HepG2 (cell line): Measurements from ENCODE around the gene SEMA3E. TPM values are rescaled to one million over a fixed set of nuclear protein-coding genes. Genes with fewer than 3 reads are reported as not detected.
A peak's percentile ranks its signal among the peaks of the same experiment; 100 is the strongest.

Experiments
- ATAC-seq: fragments of 200-7000 bp; cut with Tn5 transposase; 3 replicates; pipeline ENCODE4 v1.9.1; 2020; ENCODE audit warnings: mild to moderate bottlenecking, moderate library complexity
- BruUV-seq: library from RNA; stranded (reverse); fragments of 400-500 nt; replicated peaks from 2 replicates; lab custom pipeline; 2021; lab: Mats Ljungman, UMichigan
- CTCF ChIA-PET: fragments of 300-600 bp; formaldehyde crosslinking; extraction: SDS; loops from one replicate; lab custom pipeline; 2021; ENCODE audit warnings: low total read pairs, inconsistent platforms, low intra/inter-chr PET ratio; lab: Yijun Ruan, JAX
- POLR2A ChIA-PET: fragments of 350-600 bp; sonication (Branson Sonifier 250); formaldehyde crosslinking; loops from one replicate; lab custom pipeline; 2020; ENCODE audit warnings: antibody characterized with exemption, inconsistent platforms; lab: Yijun Ruan, JAX
- DNase-seq: peaks from one replicate; pipeline ENCODE4 v3.0.0-alpha.2; 2015; ENCODE audit warnings: low spot score
- FAIRE-seq: peaks from 3 replicates; lab custom pipeline; 2011; peaks lifted over from hg19 to GRCh38; lab: Jason Lieb, UNC
- H2AFZ ChIP-seq: one replicate; pipeline ENCODE4 v1.6.1; 2011; ENCODE audit warnings: low read length, inconsistent platforms
- H3K27ac ChIP-seq: fragments of 300-600 bp; 3 replicates; pipeline ENCODE4 v1.8.0; 2011; ENCODE audit warnings: mixed run types, mild to moderate bottlenecking, mixed read lengths, low read length, inconsistent platforms; ENCODE audit not compliant: insufficient read depth; ENCODE audit errors: extremely low read length
- H3K27me3 ChIP-seq, 2 experiments: fragments of 200-600 bp in 1 of 2; 2 replicates in 1 of 2; 3 replicates in 1 of 2; pipeline versions ENCODE4 v1.6.0 to v1.8.0; 2011; ENCODE audit warnings: low read length in 2 of 2, mild to moderate bottlenecking in 2 of 2, moderate library complexity in 2 of 2, inconsistent platforms in 1 of 2; ENCODE audit not compliant: insufficient read depth in 2 of 2, control insufficient read depth in 1 of 2
- H3K36me3 ChIP-seq, 2 experiments: fragments of 200-600 bp in 1 of 2; replicated peaks in 1 of 2; 2 replicates in 1 of 2; 3 replicates in 1 of 2; pipeline versions ENCODE4 v1.5.1 to v1.8.0; 2011; ENCODE audit warnings: low read length in 2 of 2, inconsistent platforms in 1 of 2; ENCODE audit not compliant: insufficient read depth in 2 of 2, control insufficient read depth in 1 of 2
- H3K4me1 ChIP-seq: 2 replicates; pipeline ENCODE4 v1.5.1; 2012; ENCODE audit warnings: low read length, inconsistent platforms; ENCODE audit not compliant: insufficient read depth
- H3K4me2 ChIP-seq: 2 replicates; pipeline ENCODE4 v1.6.0; 2011; ENCODE audit warnings: low read depth, low read length, inconsistent platforms
- H3K4me3 ChIP-seq, 3 experiments: fragments of 200-600 bp in 1 of 3; sonication (generic), shearing (Covaris generic) in 1 of 3; replicated peaks in 1 of 3; 2 replicates each; pipeline ENCODE4 v1.5.1; 2011 to 2016; ENCODE audit warnings: low read length in 3 of 3, inconsistent platforms in 2 of 3, low read depth in 2 of 3, mild to moderate bottlenecking in 2 of 3, control low read depth in 1 of 3, mixed read lengths in 1 of 3; ENCODE audit not compliant: insufficient read depth in 1 of 3
- H3K79me2 ChIP-seq: one replicate; pipeline ENCODE4 v1.6.1; 2011; ENCODE audit warnings: low read length, inconsistent platforms; ENCODE audit not compliant: insufficient read depth
- H3K9ac ChIP-seq: 2 replicates; pipeline ENCODE4 v1.6.0; 2011; ENCODE audit warnings: mild to moderate bottlenecking, low read depth, low read length, inconsistent platforms; ENCODE audit not compliant: insufficient read depth
- H3K9me3 ChIP-seq: 2 replicates; pipeline ENCODE4 v1.5.1; 2012; ENCODE audit warnings: mild to moderate bottlenecking, low read length
- H4K20me1 ChIP-seq: 2 replicates; pipeline ENCODE4 v1.6.0; 2011; ENCODE audit warnings: inconsistent platforms, mild to moderate bottlenecking, low read length, moderate library complexity; ENCODE audit not compliant: insufficient read depth
- HINFP ChIP-seq: sonication (generic); formaldehyde crosslinking; IDR thresholded peaks from 2 replicates; pipeline ENCODE4 v1.4.0; 2020; ENCODE audit warnings: low read depth, mild to moderate bottlenecking, missing genetic modification reagents
- LCORL ChIP-seq, 2 experiments: fragments of 450-650 bp in 1 of 2; sonication (generic) in 1 of 2; formaldehyde crosslinking in 1 of 2; IDR thresholded peaks; 2 replicates each; pipeline versions ENCODE4 v1.5.0 to v1.6.1; 2017 to 2020; ENCODE audit warnings: antibody characterized with exemption in 1 of 2, missing genetic modification reagents in 1 of 2
- SOX5 ChIP-seq: IDR thresholded peaks from 2 replicates; pipeline ENCODE4 v1.6.1; 2016; ENCODE audit warnings: borderline replicate concordance
- ZNF558 ChIP-seq: sonication (generic); formaldehyde crosslinking; IDR thresholded peaks from 2 replicates; pipeline ENCODE4 v1.9.0; 2022; ENCODE audit warnings: mild to moderate bottlenecking, missing genetic modification reagents, borderline replicate concordance
- ZNF768 ChIP-seq: sonication (generic); formaldehyde crosslinking; IDR thresholded peaks from 2 replicates; pipeline ENCODE4 v1.4.0; 2020; ENCODE audit warnings: missing genetic modification reagents
- ZZZ3 ChIP-seq: sonication (generic); formaldehyde crosslinking; IDR thresholded peaks from 2 replicates; pipeline ENCODE4 v1.4.0; 2020; ENCODE audit warnings: missing genetic modification reagents, mild to moderate bottlenecking, borderline replicate concordance
- WGBS: methylation state at CpG from one replicate; pipeline ENCODE4 v1.1.6; 2017; ENCODE audit warnings: low lambda C conversion rate; 5-methylcytosine and 5-hydroxymethylcytosine counted together
- in situ Hi-C: cut with HindIII; loops from 2 replicates; pipeline ENCODE4 v1.10.0; 2017; ENCODE audit warnings: low pct_unique_long_range_greater_than_20kb; ENCODE audit not compliant: extremely low pct_ligation_motif_present
- intact Hi-C: fragments of 100-400 bp; cut with micrococcal nuclease; formaldehyde crosslinking; loops from one replicate; pipeline ENCODE4 v1.10.0; 2022; ENCODE audit not compliant: unreplicated experiment
- polyA plus RNA-seq, 8 experiments: library from polyadenylated mRNA; depleted of rRNA in 3 of 8; stranded (reverse) in 7 of 8; unstranded in 1 of 8; fragments of >200 nt; fragmentation: Illumina TruSeq in 4 of 8; extraction: Trizol in 4 of 8; gene quantifications; 2 replicates each; pipeline versions ENCODE4 v1.2.1 to v1.2.3, GENCODE V29; 2011 to 2016; ENCODE audit warnings: low read depth in 4 of 8, missing spikeins in 1 of 8, mixed read lengths in 1 of 8; ENCODE audit not compliant: insufficient read depth in 1 of 8
- total RNA-seq, 5 experiments: library from RNA; depleted of rRNA; stranded (reverse); fragments of >200 nt; fragmentation: Illumina TruSeq; extraction: Trizol; gene quantifications; 2 replicates each; pipeline ENCODE4 v1.2.3, GENCODE V29; 2016; ENCODE audit warnings: low read depth in 1 of 5

The SEMA3E gene
- total and polyA plus RNA-seq, 2 of the 13 experiments (the other 11 are each of a cell fraction or from before 2014, with no cell fraction given) = not detected

- no peaks in the 10 kb centered on the region for H3K36me3 ChIP-seq
- no peak overlapping the region for H3K27ac ChIP-seq
- no TSS peak for BruUV-seq
- H3K4me2 ChIP-seq = no peak overlapping the region
- H4K20me1 ChIP-seq = no peaks in the 10 kb centered on the region
- ChIA-PET POLR2A (no interaction called here), CTCF (no interaction called here)
- H3K9me3 ChIP-seq = no peaks in the 10 kb centered on the region
- TF ChIP-seq HINFP (CRISPR knock-in tag) = no peak
- TF ChIP-seq LCORL (IDR thresholded peaks at IDR 0.05) = peak; percentile 50; the same call in 1 of the 2 replicates
- TF ChIP-seq LCORL (CRISPR knock-in tag; IDR thresholded peaks at IDR 0.05) = no peak
- intact Hi-C loops (no loop called here), in situ Hi-C loops (no loop called here)
- DNase-seq (no peak), FAIRE-seq (no peak), ATAC-seq (no peak)
- H3K27me3 ChIP-seq = no peaks in the 10 kb centered on the region
- no peak overlapping the region for H2AFZ ChIP-seq
- H3K9ac ChIP-seq = no peak overlapping the region
- H3K79me2 ChIP-seq = no peaks in the 10 kb centered on the region
- H3K4me1 ChIP-seq = no peaks in the 10 kb centered on the region
- H3K4me3 ChIP-seq = no peak overlapping the region
- 51% methylated on average over 2 of the region's 2 CpGs for WGBS
Observed at GRCh38 chr7:83547526-83547925, 101.4 kb downstream of the SEMA3E start.

- DNase-seq = no peak
- Histone ChIP-seq H3K27me3 (no peaks in the 10 kb centered on the region), H3K4me2 (no peak overlapping the region), H2AFZ (no peak overlapping the region), H3K4me1 (no peaks in the 10 kb centered on the region), H4K20me1 (no peaks in the 10 kb centered on the region), H3K9ac (no peak overlapping the region), H3K9me3 (no peaks in the 10 kb centered on the region), H3K27ac (no peak overlapping the region), H3K36me3 (no peaks in the 10 kb centered on the region), H3K79me2 (no peaks in the 10 kb centered on the region), H3K4me3 (no peak overlapping the region)
- FAIRE-seq = no peak
- in situ Hi-C loops = no loop called here
- WGBS = 66% methylated on average over 2 of the region's 2 CpGs
- ChIA-PET POLR2A (no interaction called here), CTCF (no interaction called here)
- TF ChIP-seq ZNF768 (CRISPR knock-in tag) (no peak), ZNF558 (no peak), SOX5 (CRISPR knock-in tag) (no peak), ZZZ3 (CRISPR knock-in tag) (no peak)
- intact Hi-C loops = no loop called here
- no peak for ATAC-seq
- BruUV-seq = no TSS peak
Observed at GRCh38 chr7:83546586-83546985, 102.4 kb downstream of the SEMA3E start.
